Measurements from ENCODE around the gene NYAP1.

DNA sequence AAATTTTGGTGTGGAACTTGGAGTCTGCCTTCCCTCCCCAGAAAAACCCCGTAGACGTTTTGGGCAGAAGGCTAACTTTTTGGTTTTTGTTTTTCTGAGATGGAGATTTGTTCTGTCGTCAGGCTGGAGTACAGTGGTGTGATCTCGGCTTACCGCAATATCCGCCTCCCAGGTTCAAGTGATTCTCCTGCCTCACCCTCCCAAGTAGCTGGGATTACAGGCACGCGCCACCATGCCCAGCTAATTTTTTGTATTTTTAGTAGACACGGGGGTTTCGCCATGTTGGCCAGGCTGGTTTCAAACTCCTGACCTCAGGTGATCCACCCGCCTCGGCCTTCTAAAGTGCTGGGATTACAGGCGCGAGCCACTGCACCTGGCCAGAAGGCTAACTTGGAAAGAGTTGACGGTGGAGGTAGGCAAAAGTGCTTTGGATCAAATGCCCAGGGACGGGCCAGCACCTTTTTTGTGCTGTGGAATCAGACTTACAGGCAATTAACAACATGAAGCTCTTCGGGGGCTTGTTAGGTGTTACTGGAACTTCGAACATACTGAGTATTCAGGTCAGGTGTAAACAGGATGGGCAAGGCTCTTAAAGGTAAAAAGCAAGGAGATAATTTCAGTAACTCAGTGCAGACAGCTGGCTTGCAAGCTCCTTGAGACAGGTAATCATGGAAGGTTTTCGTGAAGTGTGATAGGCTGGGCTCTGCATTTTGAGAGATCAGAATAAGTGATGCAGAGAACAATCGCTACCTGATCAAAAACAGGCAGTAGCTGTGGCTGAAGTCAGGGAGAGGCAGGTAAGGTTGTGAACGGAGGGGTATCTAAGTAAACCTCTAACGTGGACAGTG lies 49.2 kb upstream of the NYAP1 start:
- TF ChIP-seq POLR2A (IDR thresholded peaks at IDR 0.05) (no peak), POLR2AphosphoS5 (IDR thresholded peaks at IDR 0.05) (no peak), EP300 (IDR thresholded peaks at IDR 0.05; ENCODE audit: low read depth) (no peak)
- TF ChIP-seq, protein P1, sequence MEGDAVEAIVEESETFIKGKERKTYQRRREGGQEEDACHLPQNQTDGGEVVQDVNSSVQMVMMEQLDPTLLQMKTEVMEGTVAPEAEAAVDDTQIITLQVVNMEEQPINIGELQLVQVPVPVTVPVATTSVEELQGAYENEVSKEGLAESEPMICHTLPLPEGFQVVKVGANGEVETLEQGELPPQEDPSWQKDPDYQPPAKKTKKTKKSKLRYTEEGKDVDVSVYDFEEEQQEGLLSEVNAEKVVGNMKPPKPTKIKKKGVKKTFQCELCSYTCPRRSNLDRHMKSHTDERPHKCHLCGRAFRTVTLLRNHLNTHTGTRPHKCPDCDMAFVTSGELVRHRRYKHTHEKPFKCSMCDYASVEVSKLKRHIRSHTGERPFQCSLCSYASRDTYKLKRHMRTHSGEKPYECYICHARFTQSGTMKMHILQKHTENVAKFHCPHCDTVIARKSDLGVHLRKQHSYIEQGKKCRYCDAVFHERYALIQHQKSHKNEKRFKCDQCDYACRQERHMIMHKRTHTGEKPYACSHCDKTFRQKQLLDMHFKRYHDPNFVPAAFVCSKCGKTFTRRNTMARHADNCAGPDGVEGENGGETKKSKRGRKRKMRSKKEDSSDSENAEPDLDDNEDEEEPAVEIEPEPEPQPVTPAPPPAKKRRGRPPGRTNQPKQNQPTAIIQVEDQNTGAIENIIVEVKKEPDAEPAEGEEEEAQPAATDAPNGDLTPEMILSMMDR (IDR thresholded peaks at IDR 0.05) = no peak

Measured in transverse colon (tissue), 4 donors.